Ramos (cell line): ENCODE results near the gene PEDS1.
"Not testable (repeated sequence)": the region's sequence is repeated elsewhere in the genome, so short reads cannot be mapped to it uniquely, and the experiment has no call there.

Source experiments
- in situ Hi-C: fragments of 300-500 bp; cut with MboI; formaldehyde crosslinking; loops from one replicate; pipeline ENCODE4 v1.14.3; 2022; ENCODE audit warnings: low sequenced_read_pairs; ENCODE audit not compliant: unreplicated experiment

PEDS1 gene

GRCh38 chr20:50153500-50154377 is at the start of gene PEDS1:
Gene PEDS1 (minus strand): TSS chr20:50153723. CDS start chr20:50153637, 86 bp downstream.
- in situ Hi-C loops, result no loop called here

GRCh38 chr20:50202677-50203076 is 49.2 kb upstream of the PEDS1 start:
- in situ Hi-C loops, result no loop called here

- in situ Hi-C loops, result not testable (repeated sequence)
These were observed 48.2 kb upstream of the PEDS1 start for GRCh38 chr20:50201710-50202109.

- in situ Hi-C loops, result no loop called here
These were observed 47.1 kb upstream of the PEDS1 start for GRCh38 chr20:50200482-50201104.

- in situ Hi-C loops, result no loop called here
These were observed 46.2 kb upstream of the PEDS1 start for GRCh38 chr20:50199703-50200102.

- in situ Hi-C loops, result no loop called here
These were observed 45.2 kb upstream of the PEDS1 start for GRCh38 chr20:50198716-50199115.

GRCh38 chr20:50198180-50198666 is 44.7 kb upstream of the PEDS1 start:
- in situ Hi-C loops, result no loop called here

- in situ Hi-C loops, result no loop called here
These were observed 44.1 kb upstream of the PEDS1 start for GRCh38 chr20:50197463-50198179.

- in situ Hi-C loops, result no loop called here
These were observed 43.4 kb upstream of the PEDS1 start for GRCh38 chr20:50196896-50197295.

GRCh38 chr20:50196248-50196647 is 42.7 kb upstream of the PEDS1 start:
- in situ Hi-C loops, result no loop called here

GRCh38 chr20:50195524-50196120 is 42.1 kb upstream of the PEDS1 start:
- in situ Hi-C loops, result no loop called here

- in situ Hi-C loops, result no loop called here
These were observed 41.5 kb upstream of the PEDS1 start for GRCh38 chr20:50194831-50195523.

- in situ Hi-C loops, result no loop called here
These were observed 40.9 kb upstream of the PEDS1 start for GRCh38 chr20:50194422-50194830.

GRCh38 chr20:50193836-50194421 is 40.4 kb upstream of the PEDS1 start:
- in situ Hi-C loops, result no loop called here

- in situ Hi-C loops, result no loop called here
These were observed 39.8 kb upstream of the PEDS1 start for GRCh38 chr20:50193199-50193835.

- in situ Hi-C loops, result no loop called here
These were observed 39.1 kb upstream of the PEDS1 start for GRCh38 chr20:50192364-50193198.

GRCh38 chr20:50191544-50192363 is 38.2 kb upstream of the PEDS1 start:
- in situ Hi-C loops, result no loop called here
